Stimulated activated naive CD4-positive, alpha-beta T cell treated with Interleukin-2 at 50 U/mL for 16 hours (primary cell): ENCODE measurements around the gene NARF.
"Not testable (repeated sequence)": the region's sequence is repeated elsewhere in the genome, so short reads cannot be mapped to it uniquely, and the experiment has no call there.

Experiments used
- DNase-seq: peaks from one replicate; lab custom pipeline; 2025; lab: John Stamatoyannopoulos, UW

Gene NARF

GRCh38 chr17:82446124-82446523 lies 12.4 kb upstream of the NARF start:
- no peak for DNase-seq

- no peak for DNase-seq
Measured at GRCh38 chr17:82446649-82447048, 11.9 kb upstream of the NARF start.

DNA sequence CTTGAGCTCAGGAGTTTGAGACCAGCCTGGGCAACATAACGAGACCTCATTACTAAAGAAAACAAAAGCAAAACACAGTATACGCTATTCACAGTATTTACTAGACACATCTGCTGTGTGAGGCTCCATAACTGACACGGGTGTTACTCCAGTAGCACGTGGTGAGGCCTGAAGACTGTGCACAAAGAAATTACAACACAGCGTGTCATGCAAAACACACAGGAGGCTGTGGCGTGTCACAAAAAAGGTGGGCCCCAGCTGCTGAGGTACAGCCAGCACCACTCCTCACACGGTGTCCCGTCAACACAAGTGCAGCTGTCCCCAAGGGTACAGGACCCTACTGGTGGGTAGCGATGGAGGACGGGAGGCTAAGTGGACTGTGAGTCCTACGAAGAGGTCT lies 10.7 kb upstream of the NARF start:
- no peak for DNase-seq

GRCh38 chr17:82449131-82449882 lies 9.2 kb upstream of the NARF start:
- peak; percentile 57 for DNase-seq

- DNase-seq: peak; percentile 57
Measured at GRCh38 chr17:82449883-82450356, 8.6 kb upstream of the NARF start.

GRCh38 chr17:82450357-82451106 lies 8.0 kb upstream of the NARF start, which contains the start of gene CYBC1:
Gene CYBC1, minus strand, starts transcription at chr17:82450752. Its CDS starts 1,498 bp downstream, at chr17:82449254.
- peak; percentile 92 for DNase-seq

DNA sequence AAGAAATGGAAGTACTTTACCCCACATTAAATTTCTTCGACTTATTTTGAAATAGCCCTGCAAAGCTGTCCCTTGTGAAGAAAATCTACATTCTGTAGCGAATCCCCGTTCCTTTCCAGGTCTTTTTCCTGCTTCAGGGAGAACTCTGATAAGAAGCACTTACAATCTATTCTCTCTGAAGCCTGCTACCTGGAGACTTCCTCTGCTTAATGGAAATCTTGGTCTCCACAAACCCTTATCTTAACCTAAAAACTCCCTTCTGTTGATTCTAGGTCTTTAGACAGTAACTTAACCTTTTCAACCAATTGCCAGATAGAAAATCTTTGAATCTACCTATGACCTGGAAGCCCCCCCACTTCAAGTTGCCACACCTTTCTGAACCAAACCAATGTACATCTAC lies 6.4 kb upstream of the NARF start:
- no peak for DNase-seq

GRCh38 chr17:82453151-82453550 lies 5.4 kb upstream of the NARF start:
- DNase-seq: not testable (repeated sequence)

DNA sequence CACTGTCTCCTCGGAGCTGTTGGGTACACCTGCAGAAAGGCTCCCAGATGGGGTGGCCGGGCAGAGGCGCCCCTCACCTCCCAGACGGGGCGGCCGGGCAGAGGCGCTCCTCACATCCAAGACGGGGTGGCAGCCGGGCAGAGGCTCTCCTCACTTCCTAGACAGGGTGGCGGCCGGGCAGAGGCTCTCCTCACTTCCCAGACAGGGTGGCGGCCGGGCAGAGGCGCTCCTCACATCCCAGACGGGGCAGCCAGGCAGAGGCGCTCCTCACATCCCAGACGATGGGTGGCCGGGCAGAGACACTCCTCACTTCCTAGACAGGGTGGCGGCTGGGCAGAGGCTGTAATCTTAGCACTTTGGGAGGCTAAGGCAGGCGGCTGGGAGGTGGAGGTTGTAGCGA lies 4.8 kb upstream of the NARF start:
- not testable (repeated sequence) for DNase-seq

- DNase-seq: no peak
Measured at GRCh38 chr17:82457073-82457928, 1.2 kb upstream of the NARF start.

DNA sequence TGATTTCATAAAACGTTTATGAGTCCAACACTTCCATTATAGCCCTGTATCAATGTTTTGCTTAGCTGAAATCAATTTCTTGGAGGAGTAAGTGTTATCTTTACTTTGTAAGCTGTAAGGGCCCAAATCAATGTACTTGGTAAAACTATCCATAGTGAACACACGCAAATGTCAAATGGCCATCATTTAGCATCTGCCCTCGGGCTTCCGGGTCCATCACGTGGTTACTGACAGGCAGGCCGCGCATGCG lies 687 bp upstream of the NARF start:
- DNase-seq: no peak

- DNase-seq: no peak
Measured at GRCh38 chr17:82458885-82459424, 414 bp downstream of the NARF start.

- not testable (repeated sequence) for DNase-seq
Measured at GRCh38 chr17:82459936-82460335, 1.4 kb downstream of the NARF start.

DNA sequence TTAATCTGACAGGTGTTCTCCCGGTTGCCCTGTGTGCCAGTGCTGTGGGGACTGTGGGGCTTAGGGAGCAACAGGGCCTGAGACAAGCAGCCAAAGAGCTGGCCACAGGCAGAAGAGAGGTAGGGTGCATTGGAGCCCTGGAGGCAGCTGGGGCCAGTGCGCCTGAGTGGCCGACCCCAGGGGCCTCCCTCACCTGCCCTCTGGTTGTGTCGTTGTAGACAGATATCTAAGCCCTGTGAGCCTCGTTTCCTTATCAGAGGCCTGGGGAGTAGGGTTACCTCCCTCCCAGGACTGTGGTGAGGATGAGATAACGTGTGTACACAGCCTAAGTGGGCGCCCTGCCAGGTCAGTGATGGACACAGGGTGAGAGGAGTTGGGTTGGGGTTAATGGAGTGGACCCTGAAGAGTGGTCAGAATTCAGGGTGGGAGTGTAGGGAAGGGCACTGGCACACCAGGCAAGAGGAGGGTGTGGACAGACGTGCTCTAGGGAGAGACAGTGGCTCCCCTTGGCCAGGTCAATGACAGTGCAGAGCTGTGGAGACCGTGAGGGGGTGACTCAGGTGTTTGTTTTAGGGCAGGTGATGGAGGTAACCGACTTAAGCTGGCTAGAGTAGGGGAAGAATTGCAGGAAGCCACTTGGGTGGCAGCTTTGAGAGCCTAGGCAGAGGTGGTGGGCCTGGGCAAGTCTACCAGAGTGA lies 3.4 kb downstream of the NARF start:
- no peak for DNase-seq

DNA sequence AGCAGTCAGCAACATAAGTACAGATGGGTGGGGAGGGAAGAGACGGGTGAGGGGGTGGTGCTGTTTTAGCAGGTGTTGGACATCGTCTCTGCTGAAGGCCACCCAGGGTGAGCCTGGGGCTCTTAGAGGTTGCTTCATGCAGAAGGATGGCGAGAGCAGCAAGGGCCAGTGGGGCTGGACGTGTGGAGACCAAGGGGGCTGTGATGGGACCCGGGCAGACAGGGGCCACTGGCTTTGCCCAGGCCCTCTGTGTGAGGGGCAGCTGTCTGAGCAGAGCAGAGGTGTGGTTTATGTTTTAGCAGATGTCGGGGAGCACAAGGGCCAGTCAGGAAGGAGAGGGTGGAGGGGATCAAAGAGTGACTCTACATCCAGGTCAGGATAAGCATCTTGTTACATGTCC lies 4.8 kb downstream of the NARF start:
- no peak for DNase-seq

DNA sequence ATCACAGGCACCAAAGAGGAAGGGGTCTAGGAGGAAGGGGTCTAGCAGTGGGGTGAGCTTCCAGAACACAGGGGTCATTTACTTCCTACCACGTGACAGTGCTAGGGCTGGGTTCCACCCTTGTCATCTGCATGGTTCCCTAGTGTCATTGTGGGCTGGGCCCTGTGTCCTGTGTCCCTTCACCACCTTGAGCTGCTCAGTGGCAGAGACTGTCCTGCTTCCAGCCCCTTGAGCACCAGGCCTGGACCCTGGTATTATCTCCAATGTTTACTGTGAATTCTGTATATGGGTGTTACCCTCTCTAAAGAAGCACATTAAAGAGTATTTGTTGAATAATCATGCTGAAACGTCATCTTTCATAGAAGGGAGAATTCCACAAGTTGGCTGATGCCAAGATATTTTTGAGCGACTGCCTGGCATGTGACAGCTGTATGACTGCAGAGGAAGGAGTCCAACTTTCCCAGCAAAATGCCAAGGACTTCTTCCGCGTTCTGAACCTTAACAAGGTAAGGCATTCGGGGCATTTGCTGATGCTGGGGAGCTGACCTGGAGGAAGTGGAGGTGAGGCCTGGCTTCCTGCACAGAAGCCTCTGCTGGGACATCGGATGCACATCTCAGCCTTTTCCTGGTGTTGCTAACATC lies 5.5 kb downstream of the NARF start:
- no peak for DNase-seq

DNA sequence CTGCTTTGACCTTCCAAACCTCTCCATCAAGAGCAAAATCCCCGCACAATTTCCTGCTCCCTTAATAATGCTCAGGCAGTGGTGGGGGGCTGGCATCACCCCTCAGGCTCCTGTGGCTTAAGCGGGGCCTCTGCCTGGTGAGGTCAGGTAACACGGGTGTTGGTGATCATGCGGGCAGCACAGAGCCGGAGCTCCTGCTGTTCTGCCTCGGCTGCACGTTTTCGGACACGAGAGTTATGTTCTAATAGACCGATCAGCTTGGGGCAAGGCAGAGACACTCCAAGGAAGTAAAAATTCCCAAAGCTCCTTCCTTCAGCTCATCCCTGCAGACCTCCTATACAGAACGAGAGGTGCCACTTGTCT lies 6.0 kb downstream of the NARF start:
- DNase-seq: no peak

DNA sequence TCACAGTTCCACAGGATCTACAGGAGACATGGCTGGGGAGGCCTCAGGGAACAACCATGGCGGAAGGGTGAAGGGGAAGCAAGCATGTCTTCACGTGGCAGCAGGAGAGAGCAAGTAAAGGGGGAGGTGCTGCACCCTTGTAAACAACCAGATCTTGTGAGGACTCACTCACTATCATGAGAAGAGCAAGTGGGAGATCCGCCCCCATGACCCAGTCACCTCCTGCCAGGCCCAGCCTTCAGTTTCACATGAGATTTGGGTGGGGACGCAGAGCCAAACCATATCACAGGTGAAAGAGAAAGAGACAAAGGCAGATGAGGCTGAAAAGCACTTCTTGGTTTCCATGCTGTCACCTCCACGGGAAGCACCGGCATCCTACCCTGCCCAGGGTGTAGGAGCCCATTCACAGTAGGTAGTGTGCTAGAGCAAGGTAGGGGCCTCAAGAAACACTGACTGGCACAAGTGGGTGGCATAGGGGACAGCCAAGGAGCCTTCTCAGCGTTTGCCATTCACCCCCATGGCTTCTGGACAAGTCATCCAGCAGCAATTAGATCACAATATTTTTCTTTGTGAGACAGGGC lies 6.6 kb downstream of the NARF start:
- DNase-seq: no peak

DNA sequence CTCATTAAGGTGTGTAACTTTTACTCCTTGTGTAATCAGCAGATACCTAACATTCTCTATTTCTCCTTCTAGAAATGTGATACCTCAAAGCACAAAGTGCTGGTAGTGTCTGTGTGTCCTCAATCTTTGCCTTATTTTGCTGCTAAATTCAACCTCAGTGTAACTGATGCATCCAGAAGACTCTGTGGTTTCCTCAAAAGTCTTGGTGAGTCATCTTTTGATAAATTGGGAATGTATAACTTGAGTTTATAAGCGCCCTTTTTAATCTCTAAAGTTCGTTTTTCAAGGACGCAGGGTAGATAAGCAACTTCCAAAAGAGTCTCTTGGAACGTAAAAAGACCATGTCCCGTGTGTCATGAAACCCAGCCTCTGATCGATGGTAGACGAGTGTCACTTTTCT lies 10.2 kb downstream of the NARF start:
- no peak for DNase-seq

DNA sequence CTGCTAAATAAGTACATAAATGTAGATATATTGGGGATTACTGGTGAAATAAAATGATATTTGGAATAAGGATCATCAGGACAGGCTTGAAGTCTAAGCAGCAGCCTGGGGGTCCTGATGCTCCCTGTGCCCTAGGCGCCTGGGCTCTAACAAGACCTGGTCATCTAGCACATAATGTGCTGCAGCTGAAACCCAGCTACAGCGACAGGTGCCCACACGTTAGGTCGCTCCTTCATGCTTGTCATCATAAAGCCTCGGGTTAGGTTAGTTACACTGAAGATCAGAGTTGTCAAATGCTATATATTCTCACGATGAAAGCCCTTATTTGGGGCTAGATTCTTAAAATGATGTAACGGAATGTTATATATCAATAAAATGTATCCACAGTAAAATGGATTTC lies 11.5 kb downstream of the NARF start:
- DNase-seq: no peak
